ENCODE results near the gene PPP2R3C. TPM values are rescaled to one million over a fixed set of nuclear protein-coding genes. Genes with fewer than 3 reads are reported as not detected.
"Not testable (repeated sequence)": the region's sequence is repeated elsewhere in the genome, so short reads cannot be mapped to it uniquely, and the experiment has no call there.

PPP2R3C gene
- total RNA-seq, 1 experiment from 2014 or later: 23.7 TPM

- no peak for DNase-seq (ENCODE audit: low read depth)
Observed at GRCh38 chr14:35052637-35053036, 69.2 kb downstream of the PPP2R3C start.

GRCh38 chr14:35051796-35052195 lies 70.0 kb downstream of the PPP2R3C start:
- DNase-seq (ENCODE audit: low read depth): peak; percentile 11

DNA sequence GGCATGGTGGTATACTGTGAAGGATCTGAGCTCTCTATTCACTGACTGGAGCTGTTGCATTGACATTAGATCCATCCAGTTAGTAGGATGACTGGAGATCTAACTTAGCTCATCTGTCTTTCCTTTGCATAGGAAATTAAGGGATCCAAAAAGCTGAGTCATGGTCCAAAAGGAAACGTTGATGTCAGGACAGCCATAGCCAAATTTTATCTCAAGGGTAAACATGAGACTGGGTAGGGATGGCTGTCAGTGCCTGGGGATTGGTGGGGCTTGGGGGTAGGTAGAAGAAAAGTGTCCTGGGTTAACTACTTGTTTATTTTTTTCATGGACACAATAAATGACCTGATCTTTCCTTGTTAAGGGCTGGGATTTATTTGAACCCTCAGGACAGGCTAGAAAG lies 71.1 kb downstream of the PPP2R3C start:
- peak; percentile 66 for DNase-seq (ENCODE audit: low read depth)

- no peak for DNase-seq (ENCODE audit: low read depth)
Observed at GRCh38 chr14:35047976-35048513, 73.7 kb downstream of the PPP2R3C start.

DNA sequence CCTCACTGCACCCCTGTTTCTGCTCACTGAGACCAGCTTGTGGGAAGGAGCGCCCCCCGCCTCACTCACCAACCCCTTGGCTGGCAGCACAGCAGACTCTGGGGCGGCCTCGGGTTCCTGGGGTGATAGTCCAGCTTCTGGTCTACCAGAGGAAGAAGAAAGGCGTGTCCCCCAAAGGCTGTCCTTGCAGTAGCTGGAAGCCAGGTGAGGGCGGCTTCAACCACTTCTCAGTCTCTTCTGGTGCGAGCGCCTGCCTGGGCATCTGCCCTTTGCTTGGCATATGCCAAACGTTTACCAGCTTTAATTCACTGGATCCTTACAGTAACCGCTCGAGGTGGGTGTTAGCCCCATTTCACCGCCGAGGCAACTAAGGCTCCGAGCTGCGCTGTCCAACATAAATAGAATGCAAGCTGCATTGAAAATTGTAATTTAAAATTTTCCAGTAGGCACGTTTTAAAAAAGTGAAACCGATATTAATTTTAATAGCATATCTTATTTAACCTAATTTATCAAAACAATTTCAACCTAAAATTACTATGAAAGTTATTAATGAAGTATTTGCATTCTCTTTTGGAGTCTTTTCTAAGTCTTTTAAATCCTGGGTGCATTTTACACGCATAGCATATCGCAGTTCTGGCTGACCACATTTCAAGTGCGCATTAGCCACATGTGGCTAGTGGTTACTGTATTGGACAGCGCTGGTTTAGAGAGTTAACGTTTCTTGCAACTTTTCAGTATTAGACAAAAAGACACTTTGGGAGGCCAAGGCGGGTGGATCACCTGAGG lies 74.8 kb downstream of the PPP2R3C start:
- peak; percentile 50 for DNase-seq (ENCODE audit: low read depth)

- peak; percentile 96 for DNase-seq (ENCODE audit: low read depth)
Observed at GRCh38 chr14:35046048-35046750, 75.6 kb downstream of the PPP2R3C start, which contains the start of gene FAM177A1. FAM177A1 (plus strand) TSS chr14:35046272; CDS start chr14:35046464, 192 bp downstream.

DNA sequence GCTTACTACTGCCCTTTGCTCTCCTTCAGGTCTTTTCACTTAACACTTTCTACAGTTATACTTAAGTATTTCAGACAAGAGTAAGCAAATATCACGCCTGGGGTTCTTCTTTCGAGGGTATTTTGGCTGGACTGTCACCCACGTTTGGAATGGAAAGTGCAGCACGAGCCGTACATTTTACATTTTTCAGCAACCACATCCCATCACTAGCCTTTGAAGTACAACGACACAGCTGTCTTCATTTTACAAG lies 76.1 kb downstream of the PPP2R3C start:
- no peak for DNase-seq (ENCODE audit: low read depth)

DNA sequence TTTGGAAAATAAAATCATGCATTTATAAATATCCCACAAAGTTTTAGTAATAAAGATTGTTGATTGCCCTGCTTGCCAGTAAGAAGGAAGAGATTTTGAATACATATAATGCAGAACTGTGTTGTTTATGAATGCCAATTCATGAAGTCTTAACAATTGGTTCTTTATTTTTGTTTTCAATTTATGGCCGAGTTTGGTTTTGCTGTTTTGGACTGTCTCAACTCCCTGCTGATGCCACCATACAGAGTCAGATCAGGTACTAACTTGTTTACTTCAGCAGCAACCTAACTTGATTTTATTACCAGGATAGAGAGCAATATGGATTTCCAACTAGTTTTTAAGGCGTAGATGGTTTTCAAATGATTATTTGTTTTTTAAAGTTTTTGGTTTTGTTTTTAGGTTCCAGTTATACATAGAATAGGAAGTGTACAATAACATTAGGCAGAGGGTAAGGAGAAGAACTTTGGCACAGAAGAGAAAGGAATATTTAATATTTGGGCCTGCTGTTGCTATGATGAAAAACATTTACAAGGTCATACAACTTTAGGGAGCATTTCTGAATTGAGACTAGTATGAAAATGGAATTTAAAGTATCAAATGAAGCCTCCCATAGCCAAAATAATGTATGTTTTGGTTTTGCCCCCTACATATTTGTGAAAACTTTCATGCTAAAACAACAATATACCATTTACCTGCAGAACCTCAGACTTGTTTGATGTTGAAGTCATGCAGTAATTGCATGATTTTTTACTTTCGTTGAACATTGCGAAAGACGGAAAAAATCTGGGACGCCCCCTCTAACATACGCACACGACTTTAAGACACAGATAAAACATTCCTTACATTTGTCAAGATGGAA lies 76.6 kb downstream of the PPP2R3C start:
- no peak for DNase-seq (ENCODE audit: low read depth)

DNA sequence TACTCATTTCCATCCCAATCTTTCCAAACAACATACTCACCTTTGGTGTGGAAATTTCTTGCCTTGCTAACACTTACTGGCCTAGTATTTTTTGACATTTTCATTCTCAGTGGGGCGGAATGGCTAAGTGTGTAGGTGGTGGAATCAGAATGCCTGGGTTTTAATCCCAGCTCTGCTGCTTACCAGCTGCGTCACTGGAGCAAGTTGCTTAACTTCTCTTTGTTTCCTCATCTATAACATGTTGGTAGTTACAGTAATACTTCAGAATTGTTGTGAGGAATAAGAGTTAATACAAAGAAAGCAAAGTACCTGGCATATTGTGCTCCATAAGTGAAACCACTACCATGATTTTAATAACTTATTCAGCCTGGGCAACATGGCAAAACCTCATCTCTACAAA lies 78.7 kb downstream of the PPP2R3C start:
- DNase-seq (ENCODE audit: low read depth): no peak

DNA sequence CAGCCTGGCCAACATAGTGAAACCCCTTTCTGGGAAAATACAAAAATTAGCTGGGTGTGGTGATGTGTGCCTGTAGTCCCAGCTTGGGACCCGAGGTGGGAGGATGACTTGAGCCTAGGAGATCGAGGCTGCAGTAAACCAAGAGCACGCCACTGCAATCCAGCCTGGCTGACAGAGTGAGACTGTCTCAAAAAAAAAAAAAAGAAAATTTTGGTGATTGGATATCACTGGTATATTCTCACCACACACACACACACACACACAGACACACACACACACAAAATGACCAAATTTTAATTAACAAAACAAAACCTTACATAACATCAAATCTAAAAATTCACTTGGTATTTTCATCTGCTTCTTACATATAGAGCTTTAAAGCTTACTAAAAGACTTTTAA lies 79.2 kb downstream of the PPP2R3C start:
- no peak for DNase-seq (ENCODE audit: low read depth)

- not testable (repeated sequence) for DNase-seq (ENCODE audit: low read depth)
Observed at GRCh38 chr14:35038312-35038711, 83.5 kb downstream of the PPP2R3C start.

Other genes starting within 250 kb of the PPP2R3C start
- 23.7 and 39.6 TPM in 2 replicates for gene BAZ1A, start 246.6 kb downstream of the PPP2R3C start, total RNA-seq (2014; rRNA removed; shearing (Covaris generic))
- gene SRP54, start 139.0 kb downstream of the PPP2R3C start, total RNA-seq (2014; rRNA removed; shearing (Covaris generic)): 96.2 and 110 TPM in 2 replicates
- gene FAM177A1, start 75.7 kb downstream of the PPP2R3C start, total RNA-seq (2014; rRNA removed; shearing (Covaris generic)): 40.6 and 49.9 TPM in 2 replicates
- gene PRORP, start 562 bp upstream of the PPP2R3C start, total RNA-seq (2014; rRNA removed; shearing (Covaris generic)): 38.2 and 54.3 TPM in 2 replicates
- gene PSMA6, start 170.4 kb upstream of the PPP2R3C start, total RNA-seq (2014; rRNA removed; shearing (Covaris generic)): 378 and 505 TPM in 2 replicates